A549 (cell line): ENCODE results near the gene DTX1. TPM values are rescaled to one million over a fixed set of nuclear protein-coding genes. Genes with fewer than 3 reads are reported as not detected.

Experiments used
- ATAC-seq, 2 experiments: fragments of 200-7000 bp in 1 of 2; fragments of >200 bp in 1 of 2; cut with Nextera tagmentation in 1 of 2; cut with Tn5 transposase in 1 of 2; 3 replicates each; pipeline versions ENCODE4 v1.8.0 to v1.9.1; 2018 to 2020; ENCODE audit warnings: mild to moderate bottlenecking in 1 of 2, moderate library complexity in 1 of 2
- CTCF ChIA-PET: fragments of 300-600 bp; sonication (Branson Sonifier 250); formaldehyde crosslinking; extraction: SDS; loops from one replicate; lab custom pipeline; 2021; ENCODE audit warnings: antibody characterized with exemption, inconsistent platforms; lab: Yijun Ruan, JAX
- POLR2A ChIA-PET: fragments of 350-600 bp; formaldehyde crosslinking; extraction: SDS; loops from one replicate; lab custom pipeline; 2021; ENCODE audit warnings: antibody characterized with exemption, inconsistent platforms; lab: Yijun Ruan, JAX
- DNase-seq, 2 experiments: peaks; one replicate each; pipeline versions ENCODE4 v3.0.0 to v3.0.0-alpha.2; 2011 to 2016; ENCODE audit warnings: low read depth in 1 of 2, low spot score in 1 of 2
- FAIRE-seq: peaks from 2 replicates; lab custom pipeline; 2011; peaks lifted over from hg19 to GRCh38; lab: Jason Lieb, UNC
- H3K27ac ChIP-seq, 2 experiments: fragments of >200 bp; sonication (Bioruptor Twin); formaldehyde crosslinking; 3 replicates each; pipeline ENCODE4 v1.5.1; 2016 to 2017
- H3K4me1 ChIP-seq: fragments of >200 bp; sonication (Bioruptor Twin); formaldehyde crosslinking; 3 replicates; pipeline ENCODE4 v1.6.1; 2016
- H3K4me2 ChIP-seq: fragments of >200 bp; sonication (Bioruptor Twin); formaldehyde crosslinking; 3 replicates; pipeline ENCODE4 v1.6.1; 2016
- H3K4me3 ChIP-seq: fragments of >200 bp; sonication (Bioruptor Twin); formaldehyde crosslinking; 3 replicates; pipeline ENCODE4 v1.5.1; 2016
- H3K9me3 ChIP-seq: fragments of >200 bp; sonication (Bioruptor Twin); formaldehyde crosslinking; 3 replicates; pipeline ENCODE4 v1.6.1; 2016
- ATOH8 ChIP-seq: fragments of 250-450 bp; sonication (Bioruptor Pico); IDR thresholded peaks from 2 replicates; pipeline ENCODE4 v1.5.0; 2020; ENCODE audit warnings: low read depth, mild to moderate bottlenecking, moderate library complexity
- CBX2 ChIP-seq: fragments of 200-600 bp; sonication (generic); IDR thresholded peaks from 2 replicates; pipeline ENCODE4 v1.6.1; 2016; ENCODE audit warnings: low read depth, mild to moderate bottlenecking, borderline replicate concordance
- CBX8 ChIP-seq: fragments of 200-600 bp; sonication (generic); IDR thresholded peaks from 2 replicates; pipeline ENCODE4 v1.6.1; 2016
- CTCF ChIP-seq: fragments of >200 bp; sonication (Bioruptor Twin); formaldehyde crosslinking; IDR thresholded peaks from 3 replicates; pipeline ENCODE4 v1.5.1; 2016
- EHMT2 ChIP-seq: fragments of 200-600 bp; sonication (generic); IDR thresholded peaks from 2 replicates; pipeline ENCODE4 v1.6.1; 2016; ENCODE audit warnings: antibody characterized with exemption, low read depth, mild to moderate bottlenecking, moderate library complexity
- ESRRA ChIP-seq: fragments of 150-350 bp; IDR thresholded peaks from 2 replicates; pipeline ENCODE4 v1.6.1; 2014; ENCODE audit warnings: mild to moderate bottlenecking, low read length, borderline replicate concordance
- FOSL2 ChIP-seq, 2 experiments: fragments of 450-650 bp in 1 of 2; fragments of >200 bp in 1 of 2; sonication (Bioruptor Twin) in 1 of 2; formaldehyde crosslinking; IDR thresholded peaks; 2 replicates each; pipeline versions ENCODE4 v1.5.0 to v1.6.1; 2016 to 2020; ENCODE audit warnings: mild to moderate bottlenecking in 1 of 2, moderate library complexity in 1 of 2
- HDAC2 ChIP-seq: fragments of 200-600 bp; sonication (generic); IDR thresholded peaks from 2 replicates; pipeline ENCODE4 v1.6.1; 2016
- HEYL ChIP-seq: fragments of 250-450 bp; sonication (Bioruptor Pico); IDR thresholded peaks from 2 replicates; pipeline ENCODE4 v1.8.0; 2021; ENCODE audit warnings: mild to moderate bottlenecking, moderate library complexity
- HOXB5 ChIP-seq: fragments of 250-450 bp; sonication (Bioruptor Pico); IDR thresholded peaks from 2 replicates; pipeline ENCODE4 v1.5.0; 2020; ENCODE audit warnings: mild to moderate bottlenecking, moderate library complexity
- KDM1A ChIP-seq: fragments of 200-600 bp; sonication (generic); IDR thresholded peaks from 2 replicates; pipeline ENCODE4 v1.6.1; 2016; ENCODE audit warnings: low read depth, mild to moderate bottlenecking
- MAFK ChIP-seq: fragments of 450-650 bp; IDR thresholded peaks from 2 replicates; pipeline ENCODE4 v1.6.1; 2014; ENCODE audit not compliant: partially characterized antibody
- MYC ChIP-seq: IDR thresholded peaks from 2 replicates; pipeline ENCODE4 v1.6.1; 2012; ENCODE audit warnings: mild to moderate bottlenecking, inconsistent platforms, low read length, improper control_type of control experiment, borderline replicate concordance
- PHF8 ChIP-seq: fragments of 200-600 bp; sonication (generic); IDR thresholded peaks from 2 replicates; pipeline ENCODE4 v1.6.1; 2016; ENCODE audit warnings: low read depth, mild to moderate bottlenecking, antibody characterized with exemption, moderate library complexity, borderline replicate concordance
- SREBF2 ChIP-seq: fragments of 450-650 bp; IDR thresholded peaks from 2 replicates; pipeline ENCODE4 v1.6.1; 2014; ENCODE audit warnings: mild to moderate bottlenecking, moderate library complexity
- ZSCAN20 ChIP-seq: fragments of 250-450 bp; sonication (Bioruptor Pico); IDR thresholded peaks from 2 replicates; pipeline ENCODE4 v1.8.0; 2022; ENCODE audit warnings: mild to moderate bottlenecking, moderate library complexity
- WGBS: methylation state at CpG from one replicate; pipeline ENCODE4 v1.1.6; 2017; ENCODE audit errors: missing lambda C conversion rate; 5-methylcytosine and 5-hydroxymethylcytosine counted together
- polyA plus RNA-seq, 4 experiments: library from polyadenylated mRNA; depleted of rRNA in 3 of 4; stranded (reverse); fragments of >200 nt; fragmentation: RNase III in 1 of 4; extraction: RNeasy Plus Mini Kit Qiagen cat#74134 plus additional on column Dnase treatment in 1 of 4; gene quantifications; 2 replicates in 3 of 4; 3 replicates in 1 of 4; pipeline ENCODE4 v1.2.3, GENCODE V29; 2011 to 2017

DTX1 gene
- polyA plus RNA-seq, 2 of the 4 experiments (the other 2 are of a cell fraction): 0.28 to 0.37 TPM

GRCh38 chr12:113129664-113130456 is 73.3 kb downstream of the DTX1 start:
- no peak for FAIRE-seq

GRCh38 chr12:113130457-113131135 is 74.1 kb downstream of the DTX1 start:
- Histone ChIP-seq H3K4me3 (no peak overlapping the region), H3K27ac (no peak overlapping the region), H3K4me2 (no peak overlapping the region), H3K4me1 (peaks cover 8% of the 10 kb centered on the region; the same call in 1 of the 3 replicates), H3K9me3 (no peaks in the 10 kb centered on the region)
- ChIA-PET POLR2A (no interaction called here), CTCF (interaction anchor here (0.9 to 1.5 kb wide), 8 partner anchors 9 to 32 kb away, joined by 3 to 7 read pairs (median 4); no protein-coding TSS in a partner anchor)
- WGBS: 26% methylated on average over 12 of the region's 18 CpGs
- FAIRE-seq: no peak
- peak; percentile 44 to 64; a peak in 4 of 6 replicates for ATAC-seq
- peak in 1 of 2 experiments; percentile 48 for DNase-seq
- TF ChIP-seq SREBF2: no peak
- TF ChIP-seq MAFK: peak; percentile 34
- TF ChIP-seq CTCF: peak; percentile 40

More at GRCh38 chr12:113129664-113130456, 73.3 kb downstream of the DTX1 start:
- CTCF ChIA-PET: interaction anchor here (0.7 to 1.6 kb wide), 9 partner anchors 8 to 81 kb away, joined by 3 to 5 read pairs (median 3); no protein-coding TSS in a partner anchor
- H3K9me3 ChIP-seq: no peaks in the 10 kb centered on the region
- H3K4me2 ChIP-seq: no peak overlapping the region
- POLR2A ChIA-PET: no interaction called here
- H3K4me1 ChIP-seq: peaks cover 3% of the 10 kb centered on the region; the same call in 1 of the 3 replicates
- WGBS: 79% methylated on average over 14 of the region's 17 CpGs
- no peak for DNase-seq
- H3K27ac ChIP-seq: no peak overlapping the region
- TF ChIP-seq HEYL (CRISPR knock-in tag) (no peak), ZSCAN20 (CRISPR knock-in tag) (no peak), MYC (no peak), CBX8 (no peak), HOXB5 (CRISPR knock-in tag) (no peak)
- TF ChIP-seq, all 56 proteins: peak for 0
- ATAC-seq: peak in 1 of 2 experiments; percentile 2; a peak in 1 of 6 replicates
- H3K4me3 ChIP-seq: no peak overlapping the region

GRCh38 chr12:113131556-113131955 is 75.0 kb downstream of the DTX1 start:
- CTCF ChIA-PET: interaction anchor here (0.9 to 1.9 kb wide), 8 partner anchors 11 to 42 kb away, joined by 3 to 7 read pairs (median 5); no protein-coding TSS in a partner anchor
- FAIRE-seq: no peak
- POLR2A ChIA-PET: no interaction called here
- peaks cover 16% of the 10 kb centered on the region for H3K4me1 ChIP-seq
- 80% methylated on average over 1 of the region's 1 CpG for WGBS
- ATAC-seq: no peak
- TF ChIP-seq FOSL2 (IDR thresholded peaks at IDR 0.05) (no peak), FOSL2 (CRISPR knock-in tag; IDR thresholded peaks at IDR 0.05) (peak; percentile 10; the same call in 1 of the 2 replicates), KDM1A (peak; percentile 45; the same call in 1 of the 2 replicates), ZSCAN20 (CRISPR knock-in tag) (no peak), ATOH8 (no peak)
- no peaks in the 10 kb centered on the region for H3K9me3 ChIP-seq
- H3K4me3 ChIP-seq: no peak overlapping the region
- H3K4me2 ChIP-seq: no peak overlapping the region
- no peak overlapping the region for H3K27ac ChIP-seq
- no peak for DNase-seq

- POLR2A ChIA-PET: no interaction called here
- WGBS: 61% methylated on average over 5 of the region's 6 CpGs
- no peak overlapping the region for H3K27ac ChIP-seq
- H3K4me1 ChIP-seq: peaks cover 18% of the 10 kb centered on the region
- no peaks in the 10 kb centered on the region for H3K9me3 ChIP-seq
- FAIRE-seq (no peak), DNase-seq (no peak), ATAC-seq (no peak)
- H3K4me3 ChIP-seq: no peak overlapping the region
- CTCF ChIA-PET: interaction anchor here (1.3 to 7.0 kb wide), 9 partner anchors 9 to 140 kb away, joined by 3 to 35 read pairs (median 7); no protein-coding TSS in a partner anchor
- H3K4me2 ChIP-seq: no peak overlapping the region
- no peak for TF ChIP-seq CBX2
- no peak for TF ChIP-seq ATOH8
- no peak for TF ChIP-seq ESRRA
- no peak for TF ChIP-seq EHMT2
- no peak for TF ChIP-seq HDAC2
- no peak for TF ChIP-seq PHF8
Observed at GRCh38 chr12:113133036-113133435, 76.5 kb downstream of the DTX1 start.
